ENCODE measurements around the gene EDN1. TPM values are rescaled to one million over a fixed set of nuclear protein-coding genes. Genes with fewer than 3 reads are reported as not detected.

The EDN1 gene
- total and polyA plus RNA-seq, 2 of the 4 experiments (the other 2 are of a cell fraction) = 5.6 to 9.0 TPM

DNA sequence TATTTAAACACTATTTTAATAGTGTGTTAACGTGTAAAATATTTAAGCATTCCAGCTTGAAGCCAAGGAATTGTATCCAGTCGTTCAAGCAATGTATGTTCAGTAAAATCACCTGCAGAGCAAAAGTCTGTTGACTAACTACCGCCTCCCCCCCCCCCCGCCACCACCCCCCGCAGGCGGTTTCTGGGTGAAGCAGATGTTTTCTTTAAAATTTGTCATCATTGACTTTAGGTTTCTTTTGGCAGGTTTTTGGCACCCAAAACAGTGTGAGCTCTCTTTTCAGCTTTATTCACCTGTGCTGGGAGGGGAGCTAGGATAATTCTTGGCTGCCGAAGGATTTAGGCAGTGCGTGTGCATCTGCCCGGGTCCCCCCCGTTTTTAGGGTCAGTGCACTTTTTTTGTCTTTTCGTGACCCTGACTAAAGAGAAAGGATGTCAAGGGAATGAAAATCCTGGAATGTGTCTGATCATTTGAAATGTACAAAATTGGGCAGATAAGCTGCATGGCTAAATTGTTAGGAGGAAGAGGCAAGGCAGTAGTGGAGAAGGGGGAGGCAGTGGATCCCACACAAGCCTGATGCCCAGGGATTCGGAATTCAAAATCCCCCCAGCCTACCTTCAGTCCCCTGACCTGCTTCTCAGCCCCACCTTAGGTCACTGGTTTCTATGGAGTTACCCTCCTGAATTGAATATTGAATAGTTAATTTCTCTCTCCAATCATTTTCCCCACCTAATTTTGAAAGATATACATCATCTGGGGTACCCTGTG is 1.1 kb downstream of the EDN1 start (continued):
- TF ChIP-seq, protein P1, sequence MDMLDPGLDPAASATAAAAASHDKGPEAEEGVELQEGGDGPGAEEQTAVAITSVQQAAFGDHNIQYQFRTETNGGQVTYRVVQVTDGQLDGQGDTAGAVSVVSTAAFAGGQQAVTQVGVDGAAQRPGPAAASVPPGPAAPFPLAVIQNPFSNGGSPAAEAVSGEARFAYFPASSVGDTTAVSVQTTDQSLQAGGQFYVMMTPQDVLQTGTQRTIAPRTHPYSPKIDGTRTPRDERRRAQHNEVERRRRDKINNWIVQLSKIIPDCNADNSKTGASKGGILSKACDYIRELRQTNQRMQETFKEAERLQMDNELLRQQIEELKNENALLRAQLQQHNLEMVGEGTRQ (IDR thresholded peaks at IDR 0.05; ENCODE audit: low read depth, low read length) = no peak
- TF ChIP-seq NFE2L2 (IDR thresholded peaks at IDR 0.05; ENCODE audit: low read depth, low read length) = no peak

Data from IMR-90 (cell line).